HG03460 (cell line): ENCODE measurements around the gene ZBTB20.

Experiments
- ATAC-seq: cut with Tn5 transposase; IDR thresholded peaks from one replicate; pipeline ENCODE4 v1.9.1; 2021; ENCODE audit not compliant: unreplicated experiment

The ZBTB20 gene

GRCh38 chr3:114552527-114552812, 594.6 kb downstream of the ZBTB20 start:
- no peak for ATAC-seq

- no peak for ATAC-seq
Observed at GRCh38 chr3:114551770-114552526, 595.1 kb downstream of the ZBTB20 start.

- ATAC-seq, result no peak
Observed at GRCh38 chr3:114550165-114550564, 596.9 kb downstream of the ZBTB20 start.

GRCh38 chr3:114545193-114545592, 601.9 kb downstream of the ZBTB20 start:
- ATAC-seq, result no peak

GRCh38 chr3:114542359-114542758, 604.7 kb downstream of the ZBTB20 start:
- ATAC-seq, result no peak

DNA sequence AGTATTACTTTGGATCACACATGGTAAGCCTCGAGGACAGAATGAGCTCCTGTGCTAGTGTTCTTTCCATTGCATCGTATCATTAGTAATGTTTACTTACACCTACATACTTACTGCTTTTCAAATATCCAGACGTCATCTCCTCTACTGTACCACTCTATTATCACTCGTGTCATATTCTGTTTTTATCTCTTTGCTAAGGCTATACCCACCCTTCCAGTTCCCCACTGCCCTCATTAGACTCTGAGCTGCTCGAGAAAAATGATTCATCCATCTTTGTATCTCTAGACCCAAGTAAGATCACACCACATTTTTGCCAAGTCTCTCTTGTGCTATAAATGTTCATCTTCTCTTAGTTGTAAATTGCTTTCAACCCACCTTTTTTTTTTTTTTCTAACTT, 607.6 kb downstream of the ZBTB20 start:
- no peak for ATAC-seq

GRCh38 chr3:114538211-114538610, 608.9 kb downstream of the ZBTB20 start:
- no peak for ATAC-seq

DNA sequence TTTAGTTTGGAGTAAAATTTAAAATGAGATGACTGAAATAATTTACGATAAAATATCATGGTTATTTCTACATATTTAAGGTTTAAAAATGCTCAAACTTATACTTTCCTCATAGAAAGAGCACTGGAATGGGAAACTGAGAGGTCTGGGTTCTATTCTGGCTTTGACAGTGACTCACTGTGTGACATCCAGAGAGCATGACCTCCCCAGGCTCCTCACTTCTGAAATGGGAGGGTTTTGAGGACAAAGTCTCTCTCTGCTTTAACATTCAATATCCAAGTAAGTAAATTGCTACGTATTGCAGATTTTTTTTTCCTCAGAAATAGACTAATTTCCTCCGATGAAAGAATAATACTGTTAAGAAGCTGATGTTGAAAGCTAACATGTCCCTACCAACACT, 618.6 kb downstream of the ZBTB20 start:
- no peak for ATAC-seq

DNA sequence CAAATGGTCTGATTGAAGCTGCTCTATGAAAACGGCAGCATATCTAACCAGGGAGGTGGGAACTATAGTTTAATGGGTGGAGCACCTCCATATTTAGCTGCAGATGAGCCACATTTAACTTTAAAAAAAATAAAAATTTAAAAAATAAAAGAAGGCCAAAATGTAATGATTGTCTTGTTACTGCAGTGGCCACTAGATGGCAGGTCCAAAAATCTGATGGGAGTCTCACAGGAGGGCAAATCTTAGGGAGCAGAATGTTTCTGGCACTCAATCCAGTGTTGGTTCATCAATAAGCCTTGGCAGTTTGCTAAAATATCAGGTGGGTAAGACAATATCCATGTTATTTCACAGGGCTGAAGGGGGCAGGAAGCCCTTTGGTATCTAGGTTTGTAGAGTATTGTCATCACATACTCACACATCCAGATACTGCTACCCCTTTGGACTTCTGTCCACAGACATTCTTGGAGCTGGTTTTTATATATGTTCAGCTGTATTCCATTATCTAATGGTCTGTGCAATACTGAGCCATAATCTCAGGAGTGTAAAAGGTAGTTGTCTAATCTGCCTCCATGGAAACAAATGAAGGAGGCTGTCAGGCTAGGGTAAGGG, 619.9 kb downstream of the ZBTB20 start:
- ATAC-seq, result no peak

DNA sequence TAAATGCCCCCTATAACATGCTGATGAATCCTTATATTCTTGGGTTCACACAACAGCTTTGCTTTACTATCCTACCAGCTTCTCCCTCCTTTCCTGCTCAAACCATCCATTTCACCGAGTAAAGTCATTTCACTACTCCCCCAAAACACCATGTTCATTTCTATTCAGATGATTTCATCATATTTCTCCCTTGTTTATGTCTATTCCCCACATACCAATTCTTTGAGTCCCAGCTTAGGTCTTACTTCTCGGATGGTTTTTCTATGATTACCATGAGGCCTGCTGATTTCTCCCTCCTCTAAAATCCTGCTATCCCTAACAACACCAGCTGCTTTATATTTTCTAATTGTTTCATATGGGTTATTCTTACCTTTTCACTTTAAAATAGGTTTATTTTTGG, 621.8 kb downstream of the ZBTB20 start:
- ATAC-seq, result no peak

DNA sequence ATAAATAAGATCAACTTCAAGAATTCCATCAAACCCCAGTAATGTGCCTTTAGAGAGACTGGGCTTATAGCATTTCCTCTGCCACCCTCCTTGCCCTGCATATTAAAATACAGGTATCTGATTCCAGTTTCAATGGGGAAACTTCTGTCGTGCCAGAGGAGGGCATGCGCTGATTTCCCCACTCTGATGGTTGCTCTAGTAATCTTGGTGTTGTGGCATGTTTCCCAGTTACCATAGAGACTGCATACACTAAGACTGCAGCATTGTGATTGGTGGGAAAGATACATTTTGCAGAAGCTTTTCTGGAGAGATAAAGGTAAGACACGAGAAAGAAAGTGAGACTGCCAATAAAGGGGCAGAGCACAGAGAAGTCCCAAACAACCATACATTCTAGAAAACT, 627.7 kb downstream of the ZBTB20 start:
- ATAC-seq, result no peak

DNA sequence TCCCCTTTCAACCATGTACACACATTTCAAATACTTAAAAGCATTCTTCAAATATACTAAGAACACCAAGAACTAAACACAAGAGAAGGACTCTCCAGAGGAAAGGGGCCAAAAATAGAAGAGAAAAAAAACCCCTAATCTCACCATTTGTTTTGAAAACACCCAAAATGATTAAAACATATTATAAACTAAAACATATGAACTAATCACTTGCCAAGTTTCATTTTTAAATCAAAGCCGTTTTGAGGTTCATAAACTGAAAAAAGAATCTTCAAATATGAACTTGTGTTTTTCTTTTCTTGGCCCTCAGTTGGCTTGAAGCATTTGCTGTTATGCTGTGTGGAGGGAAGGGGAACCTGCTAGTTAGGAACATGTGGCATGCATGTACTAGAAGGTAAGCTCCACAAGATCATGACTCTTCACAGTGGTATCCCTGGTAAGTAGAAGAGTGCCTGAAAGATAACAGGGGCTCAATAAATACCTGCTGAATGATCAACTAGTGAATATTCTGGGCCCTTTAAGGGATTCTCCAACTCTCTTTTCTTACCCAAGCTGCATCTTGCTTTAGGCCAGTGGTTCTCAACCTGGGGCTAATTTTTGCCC, 628.8 kb downstream of the ZBTB20 start:
- ATAC-seq, result no peak

GRCh38 chr3:114510201-114510600, 636.9 kb downstream of the ZBTB20 start:
- ATAC-seq, result no peak

DNA sequence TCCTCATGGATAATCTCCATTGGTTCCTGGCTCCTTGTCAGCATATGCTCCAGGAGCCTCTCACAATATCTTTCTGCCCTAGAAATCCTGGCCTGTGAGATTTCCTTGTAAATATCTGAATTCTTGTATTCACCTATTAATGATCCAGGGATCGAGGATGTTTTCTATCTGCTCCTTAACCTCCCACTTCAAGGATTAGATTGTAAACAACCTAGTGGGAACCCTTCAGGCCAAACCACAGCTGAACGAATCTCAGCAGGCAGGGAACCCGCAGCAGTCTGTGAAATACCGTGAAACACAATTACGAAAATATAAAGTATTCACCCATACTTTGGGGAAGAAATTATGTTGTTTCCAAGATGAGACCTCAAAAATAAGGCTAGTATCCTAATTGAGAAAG, 637.3 kb downstream of the ZBTB20 start:
- ATAC-seq, result no peak

- ATAC-seq, result no peak
Observed at GRCh38 chr3:114508976-114509375, 638.1 kb downstream of the ZBTB20 start.

- no peak for ATAC-seq
Observed at GRCh38 chr3:114508208-114508607, 638.9 kb downstream of the ZBTB20 start.

- ATAC-seq, result no peak
Observed at GRCh38 chr3:114506591-114507300, 640.3 kb downstream of the ZBTB20 start.

DNA sequence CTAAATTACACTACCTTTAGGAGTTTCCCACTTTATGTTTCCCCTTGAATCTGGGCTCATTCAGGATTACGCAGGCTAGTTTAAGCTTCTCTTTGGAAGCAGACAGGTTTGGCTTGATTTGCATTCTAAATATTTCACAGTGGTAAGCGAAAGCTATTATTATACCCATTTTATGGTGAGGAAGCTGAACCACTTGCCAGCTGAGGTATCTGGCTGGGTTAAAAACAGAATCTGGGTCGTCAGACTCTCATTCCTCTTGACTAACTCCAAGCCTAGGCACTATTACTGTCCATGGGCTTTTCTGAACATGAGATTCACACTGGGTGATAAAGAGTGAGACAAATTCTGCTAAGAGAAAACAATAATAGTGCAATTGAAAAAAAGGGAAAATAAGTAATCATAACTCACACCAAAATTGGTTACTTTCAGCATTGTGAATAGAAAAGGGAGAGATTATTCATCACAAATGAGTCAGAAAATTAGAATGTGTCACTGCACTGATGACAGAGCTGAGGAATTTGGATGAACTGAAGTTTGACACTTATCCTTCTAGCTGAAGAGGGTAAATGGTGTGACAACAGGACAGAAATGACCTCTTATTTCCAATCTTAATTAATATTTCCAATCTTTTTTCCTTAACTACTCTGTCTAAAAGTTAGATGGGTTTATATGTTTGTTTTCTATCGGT, 642.0 kb downstream of the ZBTB20 start:
- no peak for ATAC-seq

- ATAC-seq, result no peak
Observed at GRCh38 chr3:114502204-114502603, 644.9 kb downstream of the ZBTB20 start.

DNA sequence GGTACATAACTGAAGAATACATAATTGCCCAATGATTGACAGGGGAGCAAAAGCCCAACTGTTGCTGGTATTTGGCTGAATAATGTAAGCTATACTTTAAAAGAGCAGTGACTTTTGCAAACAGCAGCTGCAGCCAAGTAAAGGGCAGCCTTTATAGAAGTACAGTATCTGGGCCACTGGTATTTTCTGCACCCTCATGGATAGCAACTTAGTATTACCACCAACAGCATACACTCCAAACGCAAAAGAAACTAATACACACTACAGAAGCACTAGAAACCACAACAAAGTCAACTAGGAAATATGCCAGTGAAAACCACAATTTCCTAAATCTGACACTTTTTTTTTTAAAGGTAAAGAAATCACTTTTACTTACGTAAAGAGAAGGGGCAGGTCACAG, 647.1 kb downstream of the ZBTB20 start:
- ATAC-seq, result no peak
